ENCODE data around the gene APOBEC3H. TPM values are rescaled to one million over a fixed set of nuclear protein-coding genes. Genes with fewer than 3 reads are reported as not detected.

Gene APOBEC3H
- total RNA-seq, 2 experiments from 2014 or later: 11.9 to 13.2 TPM

- no peaks in the 10 kb centered on the region for H3K36me3 Mint-ChIP-seq (ENCODE audit: low read depth)
- intact Hi-C loops (cut with micrococcal nuclease): loop anchor here (5.0 kb wide), 1 partner anchor 391 kb away; the partner anchor contains the start of gene GTPBP1
- CTCF ChIA-PET: interaction anchor here (1.0 to 1.1 kb wide), 2 partner anchors 20 to 237 kb away, joined by 3 read pairs; no protein-coding TSS in a partner anchor
- H3K4me1 Mint-ChIP-seq (ENCODE audit: low read depth): peaks cover 64% of the 10 kb centered on the region
- no peak for DNase-seq
- H3K4me3 Mint-ChIP-seq: peak overlapping the region; percentile 9
- H3K27ac Mint-ChIP-seq: peak overlapping the region; percentile 78
- H3K27me3 Mint-ChIP-seq (ENCODE audit: low read depth): no peaks in the 10 kb centered on the region
- H3K9me3 Mint-ChIP-seq: no peaks in the 10 kb centered on the region
Measured at GRCh38 chr22:39098576-39098975, 1.5 kb downstream of the APOBEC3H start.

DNA sequence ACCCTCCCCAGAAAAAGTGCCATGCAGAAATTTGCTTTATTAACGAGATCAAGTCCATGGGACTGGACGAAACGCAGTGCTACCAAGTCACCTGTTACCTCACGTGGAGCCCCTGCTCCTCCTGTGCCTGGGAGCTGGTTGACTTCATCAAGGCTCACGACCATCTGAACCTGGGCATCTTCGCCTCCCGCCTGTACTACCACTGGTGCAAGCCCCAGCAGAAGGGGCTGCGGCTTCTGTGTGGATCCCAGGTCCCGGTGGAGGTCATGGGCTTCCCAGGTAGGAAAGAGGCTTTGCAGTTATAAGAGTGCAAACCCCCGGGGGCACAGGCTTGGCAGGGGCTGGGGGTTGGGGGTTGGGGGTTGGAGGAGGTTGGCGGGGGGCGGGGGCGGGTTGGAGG lies 4.2 kb downstream of the APOBEC3H start:
- no peak for DNase-seq
- Mint-ChIP-seq H3K27me3 (ENCODE audit: low read depth) (no peaks in the 10 kb centered on the region), H3K9me3 (no peaks in the 10 kb centered on the region), H3K4me3 (no peak overlapping the region), H3K36me3 (ENCODE audit: low read depth) (no peaks in the 10 kb centered on the region), H3K4me1 (ENCODE audit: low read depth) (peaks cover 41% of the 10 kb centered on the region), H3K27ac (no peak overlapping the region)
- intact Hi-C loops (cut with micrococcal nuclease): no loop called here
- CTCF ChIA-PET: no interaction called here

- CTCF ChIA-PET: no interaction called here
- Mint-ChIP-seq H3K36me3 (ENCODE audit: low read depth) (no peaks in the 10 kb centered on the region), H3K27me3 (ENCODE audit: low read depth) (no peaks in the 10 kb centered on the region), H3K4me1 (ENCODE audit: low read depth) (peaks cover 24% of the 10 kb centered on the region), H3K9me3 (no peaks in the 10 kb centered on the region), H3K4me3 (no peak overlapping the region), H3K27ac (no peak overlapping the region)
- intact Hi-C loops (cut with micrococcal nuclease): no loop called here
- DNase-seq: no peak
Measured at GRCh38 chr22:39103431-39103830, 6.4 kb downstream of the APOBEC3H start.

DNA sequence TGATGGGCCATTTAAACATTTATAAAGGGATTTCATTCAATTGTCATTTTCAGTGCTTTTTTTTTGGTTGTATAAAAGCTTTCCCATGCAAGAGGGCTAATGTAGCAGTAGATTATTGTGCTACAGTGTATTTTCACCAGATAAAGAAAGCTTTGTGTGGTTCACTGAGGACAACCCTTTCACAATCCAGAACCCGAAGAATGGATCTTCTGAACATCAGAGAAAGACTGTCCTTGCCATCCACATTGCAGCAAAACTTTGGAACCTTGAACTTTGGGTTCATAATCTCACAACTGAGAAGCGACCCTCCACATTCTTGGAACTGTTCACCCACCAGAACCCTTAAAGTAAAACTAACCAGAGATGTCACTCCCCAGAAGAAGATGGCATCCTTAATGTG lies 9.3 kb downstream of the APOBEC3H start:
- Mint-ChIP-seq H3K9me3 (no peaks in the 10 kb centered on the region), H3K4me1 (ENCODE audit: low read depth) (no peaks in the 10 kb centered on the region), H3K27me3 (ENCODE audit: low read depth) (no peaks in the 10 kb centered on the region), H3K36me3 (ENCODE audit: low read depth) (no peaks in the 10 kb centered on the region), H3K4me3 (no peak overlapping the region), H3K27ac (no peak overlapping the region)
- no peak for DNase-seq
- CTCF ChIA-PET: interaction anchor here (1.1 kb wide), 1 partner anchor 17 kb away, joined by 3 read pairs; no protein-coding TSS in a partner anchor
- intact Hi-C loops (cut with micrococcal nuclease): no loop called here

DNA sequence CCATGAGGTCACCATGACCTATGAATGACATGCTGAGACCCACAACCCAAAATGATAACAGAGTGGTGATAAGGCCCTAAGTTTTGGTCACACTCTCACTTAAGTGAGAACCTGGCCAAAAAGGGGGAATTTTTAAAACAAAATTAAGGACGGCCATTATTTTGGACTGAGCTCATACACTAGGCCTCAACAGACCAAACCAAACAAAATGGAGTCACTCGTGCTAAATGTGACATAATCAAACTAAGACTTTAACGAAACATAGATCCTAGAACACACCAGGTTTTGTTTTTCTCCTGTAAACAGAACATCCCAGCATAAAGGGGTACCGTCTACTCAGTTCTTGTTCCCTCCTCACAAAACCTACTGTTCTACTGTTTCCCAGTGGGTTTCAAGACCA lies 11.4 kb downstream of the APOBEC3H start:
- Mint-ChIP-seq H3K36me3 (ENCODE audit: low read depth) (no peaks in the 10 kb centered on the region), H3K4me1 (ENCODE audit: low read depth) (peaks cover 2% of the 10 kb centered on the region), H3K27me3 (ENCODE audit: low read depth) (no peaks in the 10 kb centered on the region), H3K4me3 (no peak overlapping the region), H3K27ac (no peak overlapping the region), H3K9me3 (no peaks in the 10 kb centered on the region)
- intact Hi-C loops (cut with micrococcal nuclease): no loop called here
- DNase-seq: no peak
- CTCF ChIA-PET: interaction anchor here (1.3 kb wide), 1 partner anchor 9 kb away, joined by 4 read pairs; no protein-coding TSS in a partner anchor

DNA sequence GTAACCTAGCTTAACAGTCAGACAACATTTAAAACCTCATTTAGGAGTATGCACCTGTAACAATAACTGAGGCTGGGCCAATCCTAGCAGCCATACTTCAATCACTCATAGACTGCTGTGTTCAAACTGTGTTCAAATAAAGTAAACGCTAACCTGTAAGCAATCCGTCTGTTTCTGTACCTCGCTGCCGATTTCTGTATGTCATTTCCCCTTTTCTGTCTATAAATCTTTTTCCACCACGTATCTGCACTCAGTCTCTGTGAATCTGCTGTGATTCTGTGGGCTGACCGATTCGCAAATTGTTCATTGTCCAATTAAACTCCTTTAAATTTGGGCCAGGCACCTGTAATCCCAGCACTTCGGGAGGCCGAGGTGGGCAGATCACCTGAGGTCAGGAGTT lies 12.3 kb downstream of the APOBEC3H start:
- Mint-ChIP-seq H3K9me3 (no peaks in the 10 kb centered on the region), H3K27ac (no peak overlapping the region), H3K27me3 (ENCODE audit: low read depth) (no peaks in the 10 kb centered on the region), H3K36me3 (ENCODE audit: low read depth) (no peaks in the 10 kb centered on the region), H3K4me1 (ENCODE audit: low read depth) (peaks cover 9% of the 10 kb centered on the region), H3K4me3 (no peak overlapping the region)
- intact Hi-C loops (cut with micrococcal nuclease): no loop called here
- CTCF ChIA-PET: no interaction called here
- no peak for DNase-seq

DNA sequence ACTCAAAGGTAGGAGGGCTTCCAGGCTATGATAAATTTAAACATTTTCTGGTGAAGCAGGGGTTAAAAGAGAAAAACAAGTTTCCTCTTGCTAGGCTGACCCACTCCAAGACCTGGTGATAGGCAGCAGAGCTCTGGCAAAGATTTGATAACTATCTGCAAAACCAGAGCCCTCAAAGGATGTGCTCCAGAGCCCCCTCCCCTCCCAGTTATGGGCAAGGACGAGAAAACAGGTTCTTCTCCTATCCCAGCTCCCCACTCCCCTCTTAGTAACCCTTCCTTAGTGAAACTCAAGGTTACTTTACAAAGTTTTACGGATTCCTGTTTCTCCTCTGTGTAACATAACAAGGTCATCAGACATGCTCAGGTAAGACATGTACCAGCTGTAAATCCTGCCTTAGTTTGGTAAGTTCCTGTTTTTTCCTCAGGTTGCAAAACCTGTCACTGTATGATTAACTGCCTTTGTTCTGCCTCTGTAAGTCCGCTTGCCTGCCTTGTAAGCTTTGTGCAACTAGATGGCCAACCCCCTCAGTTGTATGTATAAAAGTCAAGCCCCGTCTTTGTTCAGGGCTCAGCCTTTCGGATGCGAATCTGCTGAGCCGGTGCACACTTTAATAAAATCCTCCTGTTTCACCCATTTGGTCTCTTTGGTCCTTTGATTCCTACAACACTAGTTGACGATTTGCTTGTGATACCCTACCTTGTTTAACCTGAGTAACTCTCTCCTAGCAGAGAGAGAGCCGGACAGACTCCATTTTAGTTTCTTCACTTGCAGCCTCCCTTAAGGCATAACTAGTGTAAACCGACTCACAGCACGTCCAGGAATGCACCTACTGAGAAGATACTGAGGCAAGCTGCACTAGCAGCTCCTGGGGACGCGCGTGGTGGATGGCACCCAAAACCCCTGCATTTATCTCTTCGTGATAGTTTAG lies 13.9 kb downstream of the APOBEC3H start:
- intact Hi-C loops (cut with micrococcal nuclease): no loop called here
- Mint-ChIP-seq H3K27ac (no peak overlapping the region), H3K36me3 (ENCODE audit: low read depth) (no peaks in the 10 kb centered on the region), H3K27me3 (ENCODE audit: low read depth) (no peaks in the 10 kb centered on the region), H3K9me3 (no peaks in the 10 kb centered on the region), H3K4me3 (no peak overlapping the region), H3K4me1 (ENCODE audit: low read depth) (peaks cover 13% of the 10 kb centered on the region)
- DNase-seq: no peak
- CTCF ChIA-PET: no interaction called here

GRCh38 chr22:39114112-39114511 lies 17.1 kb downstream of the APOBEC3H start:
- DNase-seq: no peak
- Mint-ChIP-seq H3K4me3 (no peak overlapping the region), H3K27me3 (ENCODE audit: low read depth) (no peaks in the 10 kb centered on the region), H3K27ac (no peak overlapping the region), H3K9me3 (no peaks in the 10 kb centered on the region), H3K36me3 (ENCODE audit: low read depth) (no peaks in the 10 kb centered on the region), H3K4me1 (ENCODE audit: low read depth) (peaks cover 34% of the 10 kb centered on the region)
- CTCF ChIA-PET: interaction anchor here (0.7 to 1.7 kb wide), 3 partner anchors 19 to 171 kb away, joined by 3 to 4 read pairs (median 3); no protein-coding TSS in a partner anchor
- intact Hi-C loops (cut with micrococcal nuclease): no loop called here

DNA sequence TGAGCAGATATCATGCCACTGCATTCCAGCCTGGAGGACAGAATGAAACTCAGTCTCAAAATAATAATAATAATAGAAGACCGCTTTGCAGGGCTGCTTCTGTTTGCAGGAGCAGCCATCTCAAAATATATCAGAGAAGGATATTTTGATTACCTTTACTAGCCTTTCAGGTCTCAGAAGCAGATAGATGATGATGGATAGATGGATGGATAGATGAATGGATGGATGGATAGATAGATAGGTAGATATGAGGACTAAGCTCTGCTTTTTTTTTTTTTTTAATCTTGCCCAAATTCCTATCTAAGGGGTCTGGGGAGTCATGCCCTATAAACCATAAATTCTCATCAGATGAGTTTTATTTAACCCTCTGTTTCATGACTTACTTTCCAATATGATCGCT lies 18.5 kb downstream of the APOBEC3H start:
- H3K4me1 Mint-ChIP-seq (ENCODE audit: low read depth): peaks cover 34% of the 10 kb centered on the region
- intact Hi-C loops (cut with micrococcal nuclease): no loop called here

DNA sequence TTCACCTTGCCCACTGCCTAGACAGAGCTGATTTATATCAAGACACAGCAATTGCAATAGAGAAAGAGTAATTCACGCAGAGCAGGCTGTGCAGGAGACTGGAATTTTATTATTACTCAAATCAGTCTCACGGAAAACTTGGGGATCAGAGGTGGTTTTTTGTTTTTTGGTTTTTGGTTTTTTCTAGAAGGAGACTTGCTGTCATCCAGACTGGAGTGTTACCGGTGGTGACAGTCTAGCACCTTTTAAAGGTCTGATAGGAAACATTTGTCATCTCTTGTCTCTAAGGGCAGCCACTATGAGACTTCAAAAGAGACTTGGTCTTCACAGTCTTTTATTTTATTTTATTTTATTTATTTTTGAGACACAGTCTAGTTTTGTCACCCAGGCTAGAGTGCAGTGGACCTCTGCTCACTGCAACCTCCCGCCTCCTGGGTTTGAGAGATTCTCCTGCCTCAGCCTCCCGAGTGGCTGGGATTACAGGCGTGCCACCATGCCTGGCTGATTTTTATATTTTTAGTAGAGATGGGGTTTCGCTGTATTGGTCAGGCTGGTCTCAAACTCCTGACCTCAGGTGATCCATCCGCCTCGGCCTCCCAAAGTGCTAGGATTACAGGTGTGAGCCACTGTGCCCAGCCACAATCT lies 19.1 kb downstream of the APOBEC3H start:
- Mint-ChIP-seq H3K36me3 (ENCODE audit: low read depth) (no peaks in the 10 kb centered on the region), H3K9me3 (no peaks in the 10 kb centered on the region), H3K27ac (peak overlapping the region; percentile 50), H3K4me3 (no peak overlapping the region), H3K4me1 (ENCODE audit: low read depth) (peaks cover 34% of the 10 kb centered on the region), H3K27me3 (ENCODE audit: low read depth) (no peaks in the 10 kb centered on the region)
- DNase-seq: no peak
- CTCF ChIA-PET: no interaction called here
- intact Hi-C loops (cut with micrococcal nuclease): loop anchor here (2.0 kb wide), 1 partner anchor 39 kb away; the partner anchor contains the start of gene APOBEC3G

More for the DNA sequence above, 18.5 kb downstream of the APOBEC3H start:
- Mint-ChIP-seq H3K27ac (no peak overlapping the region), H3K27me3 (ENCODE audit: low read depth) (no peaks in the 10 kb centered on the region), H3K9me3 (no peaks in the 10 kb centered on the region), H3K4me3 (no peak overlapping the region), H3K36me3 (ENCODE audit: low read depth) (no peaks in the 10 kb centered on the region)
- CTCF ChIA-PET: no interaction called here
- DNase-seq: no peak

GRCh38 chr22:39117585-39118191 lies 20.6 kb downstream of the APOBEC3H start:
- CTCF ChIA-PET: interaction anchor here (0.7 to 2.0 kb wide), 6 partner anchors 19 to 247 kb away, joined by 3 to 7 read pairs (median 4); no protein-coding TSS in a partner anchor
- DNase-seq: peak; percentile 85
- peak overlapping the region; percentile 48 for H3K27ac Mint-ChIP-seq
- H3K27me3 Mint-ChIP-seq (ENCODE audit: low read depth): no peaks in the 10 kb centered on the region
- H3K4me3 Mint-ChIP-seq: no peak overlapping the region
- H3K4me1 Mint-ChIP-seq (ENCODE audit: low read depth): peaks cover 36% of the 10 kb centered on the region
- H3K36me3 Mint-ChIP-seq (ENCODE audit: low read depth): no peaks in the 10 kb centered on the region
- H3K9me3 Mint-ChIP-seq: no peaks in the 10 kb centered on the region
- intact Hi-C loops (cut with micrococcal nuclease): loop anchor here (1.0 to 2.0 kb wide), 5 partner anchors 41 to 349 kb away; partner anchors contain the start of genes APOBEC3C and APOBEC3G

GRCh38 chr22:39120983-39121382 lies 23.9 kb downstream of the APOBEC3H start:
- no peaks in the 10 kb centered on the region for H3K27me3 Mint-ChIP-seq (ENCODE audit: low read depth)
- intact Hi-C loops (cut with micrococcal nuclease): no loop called here
- no peaks in the 10 kb centered on the region for H3K9me3 Mint-ChIP-seq
- H3K4me3 Mint-ChIP-seq: no peak overlapping the region
- H3K4me1 Mint-ChIP-seq (ENCODE audit: low read depth): peaks cover 22% of the 10 kb centered on the region
- CTCF ChIA-PET: interaction anchor here (0.6 to 1.3 kb wide), 2 partner anchors 113 to 196 kb away, joined by 3 to 4 read pairs; no protein-coding TSS in a partner anchor
- no peak for DNase-seq
- no peak overlapping the region for H3K27ac Mint-ChIP-seq
- H3K36me3 Mint-ChIP-seq (ENCODE audit: low read depth): no peaks in the 10 kb centered on the region
